Nephron (organoid): ENCODE results near the gene ZNF248.
A peak's percentile ranks its signal among the peaks of the same experiment; 100 is the strongest.

ENCODE experiments used
- H3K27ac Mint-ChIP-seq, 3 experiments: 2 replicates each; pipeline ENCODE4 v1.8.0; 2020; ENCODE audit warnings: mixed read lengths in 3 of 3, mild to moderate bottlenecking in 2 of 3, moderate library complexity in 1 of 3
- H3K27me3 Mint-ChIP-seq: 2 replicates; pipeline ENCODE4 v1.8.0; 2021; ENCODE audit warnings: low read depth, mild to moderate bottlenecking, moderate library complexity, mixed read lengths
- H3K36me3 Mint-ChIP-seq: 2 replicates; pipeline ENCODE4 v1.8.0; 2020; ENCODE audit warnings: low read depth, mixed read lengths
- H3K4me1 Mint-ChIP-seq: 2 replicates; pipeline ENCODE4 v1.8.0; 2020; ENCODE audit warnings: mixed read lengths
- H3K4me3 Mint-ChIP-seq, 3 experiments: 2 replicates each; pipeline ENCODE4 v1.8.0; 2020; ENCODE audit warnings: mild to moderate bottlenecking in 3 of 3, mixed read lengths in 3 of 3, moderate library complexity in 2 of 3
- H3K9me3 Mint-ChIP-seq: 2 replicates; pipeline ENCODE4 v1.8.0; 2020; ENCODE audit warnings: mixed read lengths
- CTCF ChIP-seq, 3 experiments: fragments of 200-600 bp; sonication (generic); IDR thresholded peaks; one replicate each; pipeline ENCODE4 v1.5.0; 2021; ENCODE audit warnings: antibody characterized with exemption in 3 of 3; ENCODE audit not compliant: unreplicated experiment in 3 of 3

The ZNF248 gene

GRCh38 chr10:37857287-37858211 lies at the start of gene ZNF248:
TSS of gene ZNF248 (minus strand) at chr10:37857610. CDS start at chr10:37856310, 1,300 bp downstream.
- Mint-ChIP-seq H3K27me3 (no peaks in the 10 kb centered on the region), H3K4me1 (peaks cover 27% of the 10 kb centered on the region), H3K36me3 (peaks cover 23% of the 10 kb centered on the region), H3K27ac (peak within 1 kb of the TSS; percentile 46 to 98 (median 92)), H3K4me3 (peak within 1 kb of the TSS; percentile 87 to 92 (median 91)), H3K9me3 (peaks cover 27% of the 10 kb centered on the region)
- no peak for TF ChIP-seq CTCF (IDR thresholded peaks at IDR 0.05; ENCODE audit: unreplicated experiment in 3 of 3)

GRCh38 chr10:37906382-37906781 lies 49.0 kb upstream of the ZNF248 start:
- H3K27me3 Mint-ChIP-seq, result no peaks in the 10 kb centered on the region
- H3K4me1 Mint-ChIP-seq, result no peaks in the 10 kb centered on the region
- no peaks in the 10 kb centered on the region for H3K36me3 Mint-ChIP-seq
- no peak overlapping the region for H3K27ac Mint-ChIP-seq
- H3K4me3 Mint-ChIP-seq, result no peak overlapping the region
- H3K9me3 Mint-ChIP-seq, result peaks cover 39% of the 10 kb centered on the region
- no peak for TF ChIP-seq CTCF (IDR thresholded peaks at IDR 0.05; ENCODE audit: unreplicated experiment in 3 of 3)

GRCh38 chr10:37896436-37896835 lies 39.0 kb upstream of the ZNF248 start:
- no peaks in the 10 kb centered on the region for H3K36me3 Mint-ChIP-seq
- H3K4me3 Mint-ChIP-seq, result no peak overlapping the region
- H3K4me1 Mint-ChIP-seq, result no peaks in the 10 kb centered on the region
- no peaks in the 10 kb centered on the region for H3K27me3 Mint-ChIP-seq
- peaks cover 35% of the 10 kb centered on the region for H3K9me3 Mint-ChIP-seq
- no peak for TF ChIP-seq CTCF (IDR thresholded peaks at IDR 0.05; ENCODE audit: unreplicated experiment in 3 of 3)
- no peak overlapping the region for H3K27ac Mint-ChIP-seq

GRCh38 chr10:37895674-37896073 lies 38.3 kb upstream of the ZNF248 start:
- no peak overlapping the region for H3K4me3 Mint-ChIP-seq
- no peak overlapping the region for H3K27ac Mint-ChIP-seq
- H3K36me3 Mint-ChIP-seq, result no peaks in the 10 kb centered on the region
- no peaks in the 10 kb centered on the region for H3K27me3 Mint-ChIP-seq
- no peaks in the 10 kb centered on the region for H3K4me1 Mint-ChIP-seq
- TF ChIP-seq CTCF (IDR thresholded peaks at IDR 0.05; ENCODE audit: unreplicated experiment in 3 of 3), result no peak
- H3K9me3 Mint-ChIP-seq, result peaks cover 41% of the 10 kb centered on the region

GRCh38 chr10:37885850-37886249 lies 28.4 kb upstream of the ZNF248 start:
- Mint-ChIP-seq H3K36me3 (peaks cover 4% of the 10 kb centered on the region), H3K4me3 (no peak overlapping the region), H3K27me3 (no peaks in the 10 kb centered on the region), H3K27ac (no peak overlapping the region), H3K4me1 (no peaks in the 10 kb centered on the region), H3K9me3 (peaks cover 56% of the 10 kb centered on the region)
- no peak for TF ChIP-seq CTCF (IDR thresholded peaks at IDR 0.05; ENCODE audit: unreplicated experiment in 3 of 3)

- no peaks in the 10 kb centered on the region for H3K4me1 Mint-ChIP-seq
- H3K27me3 Mint-ChIP-seq, result no peaks in the 10 kb centered on the region
- H3K4me3 Mint-ChIP-seq, result no peak overlapping the region
- TF ChIP-seq CTCF (IDR thresholded peaks at IDR 0.05; ENCODE audit: unreplicated experiment in 3 of 3), result no peak
- H3K36me3 Mint-ChIP-seq, result no peaks in the 10 kb centered on the region
- H3K9me3 Mint-ChIP-seq, result peaks cover 28% of the 10 kb centered on the region
- no peak overlapping the region for H3K27ac Mint-ChIP-seq
Measured at GRCh38 chr10:37872955-37873354, 15.5 kb upstream of the ZNF248 start.
